ENCODE results near the gene HLA-DOA. TPM values are rescaled to one million over a fixed set of nuclear protein-coding genes. Genes with fewer than 3 reads are reported as not detected.

The HLA-DOA gene
- 0.05 and 0.08 TPM in 2 replicates for polyA plus RNA-seq (2013)

DNA sequence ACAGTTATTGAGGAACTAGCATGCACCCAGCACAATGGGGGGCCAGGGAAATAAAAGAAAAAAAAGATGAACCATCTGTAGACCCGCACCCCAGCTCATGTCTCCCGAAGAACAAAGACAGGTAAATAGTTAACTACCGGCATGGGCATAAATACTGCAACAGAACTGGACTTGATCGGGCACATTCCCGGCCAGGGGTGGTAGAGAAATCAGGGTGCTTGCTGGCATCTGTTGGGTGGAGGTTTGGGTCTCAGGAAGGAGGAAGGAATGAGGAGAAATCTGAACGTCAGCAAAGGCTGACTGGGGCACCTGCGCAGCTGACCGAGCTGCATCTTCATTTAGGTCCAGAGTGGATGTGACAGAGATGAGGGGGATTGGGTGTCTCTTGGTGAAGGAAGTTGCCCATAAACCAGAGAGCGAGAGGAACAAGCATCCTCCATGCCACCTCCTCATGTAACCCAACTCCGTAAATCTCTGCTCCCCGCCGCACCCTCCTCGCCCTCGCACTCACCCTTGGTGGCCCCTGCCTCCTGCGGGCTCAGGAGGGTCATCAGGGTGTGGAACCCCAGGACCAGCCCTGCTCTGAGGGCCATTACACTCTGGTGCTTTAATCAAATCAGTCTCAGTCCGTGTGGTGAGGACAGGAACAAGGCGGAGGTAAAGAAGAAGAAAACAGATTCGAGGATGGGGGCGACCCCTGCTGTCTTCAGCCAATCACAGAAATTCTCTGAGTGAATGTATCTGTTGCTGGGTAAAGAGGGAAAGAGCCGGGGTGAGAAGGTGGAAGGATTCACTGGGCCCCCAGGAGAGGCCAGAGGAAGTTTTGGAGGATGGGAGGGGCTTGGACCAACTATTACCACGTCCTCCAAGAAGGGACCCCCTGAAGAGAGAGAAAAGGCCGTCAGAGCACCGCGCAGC is at the start of gene HLA-DOA:
TSS of gene HLA-DOA (minus strand) at position 648 of the 918 bp plus-strand sequence.
- H3K23ac ChIP-seq (ENCODE audit: low read length) = no peak within 1 kb of the TSS
- H3K27ac ChIP-seq (ENCODE audit: low read depth, low read length) = no peak within 1 kb of the TSS
- H3K4me2 ChIP-seq (ENCODE audit: low read length) = peak within 1 kb of the TSS; percentile 62
- no peak within 1 kb of the TSS for H3K4ac ChIP-seq (ENCODE audit: low read depth, low read length)
- no peak within 1 kb of the TSS for H2BK120ac ChIP-seq (ENCODE audit: insufficient read depth, low read length, poor library complexity)
- no peak within 1 kb of the TSS for H2BK12ac ChIP-seq (ENCODE audit: low read length)
- H2AK5ac ChIP-seq (ENCODE audit: low read length) = no peak within 1 kb of the TSS
- peak within 1 kb of the TSS; percentile 63 for H3K4me3 ChIP-seq (ENCODE audit: low read depth, low read length)
- H3K14ac ChIP-seq (ENCODE audit: low read length) = no peak within 1 kb of the TSS
- H4K91ac ChIP-seq (ENCODE audit: low read depth, low read length) = no peak within 1 kb of the TSS
- no peaks in the 10 kb centered on the region for H3K27me3 ChIP-seq (ENCODE audit: insufficient read depth, low read length)
- no peaks in the 10 kb centered on the region for H3K79me1 ChIP-seq (ENCODE audit: low read length)
- H3K9ac ChIP-seq (ENCODE audit: low read length) = no peak within 1 kb of the TSS
- H3K18ac ChIP-seq (ENCODE audit: low read length) = no peak within 1 kb of the TSS
- H4K12ac ChIP-seq (ENCODE audit: low read depth, low read length) = no peak within 1 kb of the TSS
- no peak within 1 kb of the TSS for H4K8ac ChIP-seq (ENCODE audit: low read depth, low read length)
- WGBS (ENCODE audit: extremely low coverage, insufficient coverage, insufficient read length) = no CpG with 5 or more reads among the region's 24 CpGs
- H2BK5ac ChIP-seq (ENCODE audit: low read depth, low read length, poor library complexity) = no peak within 1 kb of the TSS
- H3K9me3 ChIP-seq (ENCODE audit: insufficient read depth, low read depth, low read length) = peaks cover 4% of the 10 kb centered on the region
- DNase-seq = peak in 1 of 2 donors; percentile 8
- H3K36me3 ChIP-seq (ENCODE audit: control insufficient read depth in 1 of 2, insufficient read depth in 2 of 2, low read length in 2 of 2) = no peaks in the 10 kb centered on the region
- no peak within 1 kb of the TSS for H2AFZ ChIP-seq (ENCODE audit: insufficient read depth, low read length, poor library complexity)
- H3K4me1 ChIP-seq (ENCODE audit: control insufficient read depth in 1 of 2, insufficient read depth in 2 of 2, low read length in 2 of 2) = peaks cover 0 to 4% of the 10 kb centered on the region in 2 experiments
- no peaks in the 10 kb centered on the region for H3K79me2 ChIP-seq (ENCODE audit: control insufficient read depth, insufficient read depth, low read length, poor library complexity)

GRCh38 chr6:33057222-33058150 is 48.1 kb upstream of the HLA-DOA start:
- Histone ChIP-seq H3K79me1 (ENCODE audit: low read length) (no peaks in the 10 kb centered on the region), H3K79me2 (ENCODE audit: control insufficient read depth, insufficient read depth, low read length, poor library complexity) (no peaks in the 10 kb centered on the region), H3K4ac (ENCODE audit: low read depth, low read length) (no peak overlapping the region), H3K9ac (ENCODE audit: low read length) (no peak overlapping the region), H2BK12ac (ENCODE audit: low read length) (no peak overlapping the region), H3K27me3 (ENCODE audit: insufficient read depth, low read length) (no peaks in the 10 kb centered on the region), H3K18ac (ENCODE audit: low read length) (no peak overlapping the region), H2AK5ac (ENCODE audit: low read length) (no peak overlapping the region), H3K4me1 (ENCODE audit: control insufficient read depth in 1 of 2, insufficient read depth in 2 of 2, low read length in 2 of 2) (no peaks in the 10 kb centered on the region), H2AFZ (ENCODE audit: insufficient read depth, low read length, poor library complexity) (no peak overlapping the region), H2BK5ac (ENCODE audit: low read depth, low read length, poor library complexity) (no peak overlapping the region), H3K14ac (ENCODE audit: low read length) (no peak overlapping the region), H4K91ac (ENCODE audit: low read depth, low read length) (no peak overlapping the region), H4K8ac (ENCODE audit: low read depth, low read length) (no peak overlapping the region), H3K23ac (ENCODE audit: low read length) (no peak overlapping the region), H2BK120ac (ENCODE audit: insufficient read depth, low read length, poor library complexity) (no peak overlapping the region), H3K27ac (ENCODE audit: low read depth, low read length) (no peak overlapping the region), H3K36me3 (ENCODE audit: control insufficient read depth in 1 of 2, insufficient read depth in 2 of 2, low read length in 2 of 2) (no peaks in the 10 kb centered on the region), H3K9me3 (ENCODE audit: insufficient read depth, low read depth, low read length) (no peaks in the 10 kb centered on the region), H4K12ac (ENCODE audit: low read depth, low read length) (no peak overlapping the region), H3K4me2 (ENCODE audit: low read length) (no peak overlapping the region), H3K4me3 (ENCODE audit: low read depth, low read length) (no peak overlapping the region)
- no CpG with 5 or more reads among the region's 6 CpGs for WGBS (ENCODE audit: extremely low coverage, insufficient coverage, insufficient read length)
- no peak for DNase-seq

GRCh38 chr6:33053230-33053629 is 43.8 kb upstream of the HLA-DOA start:
- H2BK5ac ChIP-seq (ENCODE audit: low read depth, low read length, poor library complexity) = no peak overlapping the region
- no CpG with 5 or more reads among the region's 4 CpGs for WGBS (ENCODE audit: extremely low coverage, insufficient coverage, insufficient read length)
- H3K79me2 ChIP-seq (ENCODE audit: control insufficient read depth, insufficient read depth, low read length, poor library complexity) = no peaks in the 10 kb centered on the region
- no peak overlapping the region for H3K14ac ChIP-seq (ENCODE audit: low read length)
- no peak overlapping the region for H4K91ac ChIP-seq (ENCODE audit: low read depth, low read length)
- no peaks in the 10 kb centered on the region for H3K36me3 ChIP-seq (ENCODE audit: control insufficient read depth in 1 of 2, insufficient read depth in 2 of 2, low read length in 2 of 2)
- H3K27me3 ChIP-seq (ENCODE audit: insufficient read depth, low read length) = no peaks in the 10 kb centered on the region
- H3K9me3 ChIP-seq (ENCODE audit: insufficient read depth, low read depth, low read length) = no peaks in the 10 kb centered on the region
- no peak overlapping the region for H4K12ac ChIP-seq (ENCODE audit: low read depth, low read length)
- H3K4ac ChIP-seq (ENCODE audit: low read depth, low read length) = no peak overlapping the region
- H3K27ac ChIP-seq (ENCODE audit: low read depth, low read length) = no peak overlapping the region
- no peak overlapping the region for H2BK12ac ChIP-seq (ENCODE audit: low read length)
- H2BK120ac ChIP-seq (ENCODE audit: insufficient read depth, low read length, poor library complexity) = no peak overlapping the region
- no peak overlapping the region for H4K8ac ChIP-seq (ENCODE audit: low read depth, low read length)
- no peak overlapping the region for H2AK5ac ChIP-seq (ENCODE audit: low read length)
- H3K23ac ChIP-seq (ENCODE audit: low read length) = no peak overlapping the region
- peak; percentile 1 to 31 for DNase-seq
- no peak overlapping the region for H3K4me2 ChIP-seq (ENCODE audit: low read length)
- no peak overlapping the region for H3K18ac ChIP-seq (ENCODE audit: low read length)
- no peak overlapping the region for H3K9ac ChIP-seq (ENCODE audit: low read length)
- H3K4me1 ChIP-seq (ENCODE audit: control insufficient read depth in 1 of 2, insufficient read depth in 2 of 2, low read length in 2 of 2) = no peaks in the 10 kb centered on the region
- H3K79me1 ChIP-seq (ENCODE audit: low read length) = no peaks in the 10 kb centered on the region
- H2AFZ ChIP-seq (ENCODE audit: insufficient read depth, low read length, poor library complexity) = no peak overlapping the region
- H3K4me3 ChIP-seq (ENCODE audit: low read depth, low read length) = no peak overlapping the region

DNA sequence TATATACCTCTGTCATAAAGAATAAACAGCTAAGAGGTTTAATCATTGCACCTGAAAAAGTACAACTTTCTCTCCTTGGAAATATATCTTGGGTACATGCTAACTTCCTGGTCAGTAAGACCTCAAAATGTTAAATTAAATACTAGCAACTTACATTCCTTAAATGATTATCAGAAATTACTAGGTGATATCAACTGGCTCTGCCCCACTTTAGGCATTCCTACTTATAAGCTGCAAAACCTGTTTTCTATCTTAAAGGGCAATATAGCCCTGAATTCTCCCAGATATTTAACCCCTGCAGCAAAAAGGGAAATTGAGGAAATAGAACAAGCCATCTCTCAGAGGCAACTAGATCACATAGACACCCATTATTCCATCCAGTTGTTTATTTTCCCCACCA is 43.2 kb upstream of the HLA-DOA start:
- Histone ChIP-seq H3K18ac (ENCODE audit: low read length) (no peak overlapping the region), H3K9me3 (ENCODE audit: insufficient read depth, low read depth, low read length) (no peaks in the 10 kb centered on the region), H4K91ac (ENCODE audit: low read depth, low read length) (no peak overlapping the region), H2AK5ac (ENCODE audit: low read length) (no peak overlapping the region), H3K4ac (ENCODE audit: low read depth, low read length) (no peak overlapping the region), H2AFZ (ENCODE audit: insufficient read depth, low read length, poor library complexity) (no peak overlapping the region), H3K36me3 (ENCODE audit: control insufficient read depth in 1 of 2, insufficient read depth in 2 of 2, low read length in 2 of 2) (no peaks in the 10 kb centered on the region), H4K8ac (ENCODE audit: low read depth, low read length) (no peak overlapping the region), H3K23ac (ENCODE audit: low read length) (no peak overlapping the region), H3K79me2 (ENCODE audit: control insufficient read depth, insufficient read depth, low read length, poor library complexity) (no peaks in the 10 kb centered on the region), H3K4me3 (ENCODE audit: low read depth, low read length) (no peak overlapping the region), H3K9ac (ENCODE audit: low read length) (no peak overlapping the region), H3K4me2 (ENCODE audit: low read length) (no peak overlapping the region), H2BK12ac (ENCODE audit: low read length) (no peak overlapping the region), H3K27me3 (ENCODE audit: insufficient read depth, low read length) (no peaks in the 10 kb centered on the region), H3K79me1 (ENCODE audit: low read length) (no peaks in the 10 kb centered on the region), H3K4me1 (ENCODE audit: control insufficient read depth in 1 of 2, insufficient read depth in 2 of 2, low read length in 2 of 2) (no peaks in the 10 kb centered on the region), H2BK120ac (ENCODE audit: insufficient read depth, low read length, poor library complexity) (no peak overlapping the region), H3K14ac (ENCODE audit: low read length) (no peak overlapping the region), H2BK5ac (ENCODE audit: low read depth, low read length, poor library complexity) (no peak overlapping the region), H3K27ac (ENCODE audit: low read depth, low read length) (no peak overlapping the region), H4K12ac (ENCODE audit: low read depth, low read length) (no peak overlapping the region)
- no peak for DNase-seq

All from trophoblast cell (in vitro differentiated cells and primary cell).